Measurements from ENCODE around the gene KLHL21.

DNA sequence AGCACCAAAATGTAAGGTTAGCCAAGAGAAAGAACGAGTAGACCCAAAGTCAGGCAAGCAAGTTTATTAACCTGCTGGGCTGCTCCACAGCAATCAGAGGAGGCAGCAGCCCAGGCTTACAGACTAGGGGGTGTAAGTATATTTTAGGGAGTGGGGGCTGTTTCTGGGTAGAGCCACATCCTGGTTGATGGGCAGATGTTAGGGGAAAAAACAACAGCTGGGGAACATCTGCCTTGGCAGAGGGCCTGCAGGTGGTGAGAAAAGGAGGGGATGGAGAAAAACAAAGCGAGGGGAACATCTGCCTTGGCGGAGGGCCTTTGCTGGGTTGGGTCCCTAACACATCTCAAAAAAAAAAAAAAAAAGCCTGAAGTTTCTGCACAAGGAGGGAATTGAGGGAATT lies 32.6 kb downstream of the KLHL21 start:
- TF ChIP-seq, protein P1, sequence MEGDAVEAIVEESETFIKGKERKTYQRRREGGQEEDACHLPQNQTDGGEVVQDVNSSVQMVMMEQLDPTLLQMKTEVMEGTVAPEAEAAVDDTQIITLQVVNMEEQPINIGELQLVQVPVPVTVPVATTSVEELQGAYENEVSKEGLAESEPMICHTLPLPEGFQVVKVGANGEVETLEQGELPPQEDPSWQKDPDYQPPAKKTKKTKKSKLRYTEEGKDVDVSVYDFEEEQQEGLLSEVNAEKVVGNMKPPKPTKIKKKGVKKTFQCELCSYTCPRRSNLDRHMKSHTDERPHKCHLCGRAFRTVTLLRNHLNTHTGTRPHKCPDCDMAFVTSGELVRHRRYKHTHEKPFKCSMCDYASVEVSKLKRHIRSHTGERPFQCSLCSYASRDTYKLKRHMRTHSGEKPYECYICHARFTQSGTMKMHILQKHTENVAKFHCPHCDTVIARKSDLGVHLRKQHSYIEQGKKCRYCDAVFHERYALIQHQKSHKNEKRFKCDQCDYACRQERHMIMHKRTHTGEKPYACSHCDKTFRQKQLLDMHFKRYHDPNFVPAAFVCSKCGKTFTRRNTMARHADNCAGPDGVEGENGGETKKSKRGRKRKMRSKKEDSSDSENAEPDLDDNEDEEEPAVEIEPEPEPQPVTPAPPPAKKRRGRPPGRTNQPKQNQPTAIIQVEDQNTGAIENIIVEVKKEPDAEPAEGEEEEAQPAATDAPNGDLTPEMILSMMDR (IDR thresholded peaks at IDR 0.05) = no peak
- no peak for TF ChIP-seq KDM5A (IDR thresholded peaks at IDR 0.05)
- TF ChIP-seq POLR2A (IDR thresholded peaks at IDR 0.05; ENCODE audit: low read length) = no peak
- TF ChIP-seq CBX8 (IDR thresholded peaks at IDR 0.05) = no peak
- TF ChIP-seq MAZ (IDR thresholded peaks at IDR 0.05; ENCODE audit: borderline replicate concordance, low read depth, low read length) = no peak
- TF ChIP-seq TFCP2L1 (CRISPR knock-in tag; IDR thresholded peaks at IDR 0.05) = no peak
- no peak for TF ChIP-seq TP53 (CRISPR knock-in tag; IDR thresholded peaks at IDR 0.05)
- TF ChIP-seq JUN (IDR thresholded peaks at IDR 0.05) = no peak
- TF ChIP-seq RFX5 (IDR thresholded peaks at IDR 0.05) = no peak
- TF ChIP-seq RCOR1 (IDR thresholded peaks at IDR 0.05; ENCODE audit: low read depth, low read length) = no peak
- TF ChIP-seq, protein P2, sequence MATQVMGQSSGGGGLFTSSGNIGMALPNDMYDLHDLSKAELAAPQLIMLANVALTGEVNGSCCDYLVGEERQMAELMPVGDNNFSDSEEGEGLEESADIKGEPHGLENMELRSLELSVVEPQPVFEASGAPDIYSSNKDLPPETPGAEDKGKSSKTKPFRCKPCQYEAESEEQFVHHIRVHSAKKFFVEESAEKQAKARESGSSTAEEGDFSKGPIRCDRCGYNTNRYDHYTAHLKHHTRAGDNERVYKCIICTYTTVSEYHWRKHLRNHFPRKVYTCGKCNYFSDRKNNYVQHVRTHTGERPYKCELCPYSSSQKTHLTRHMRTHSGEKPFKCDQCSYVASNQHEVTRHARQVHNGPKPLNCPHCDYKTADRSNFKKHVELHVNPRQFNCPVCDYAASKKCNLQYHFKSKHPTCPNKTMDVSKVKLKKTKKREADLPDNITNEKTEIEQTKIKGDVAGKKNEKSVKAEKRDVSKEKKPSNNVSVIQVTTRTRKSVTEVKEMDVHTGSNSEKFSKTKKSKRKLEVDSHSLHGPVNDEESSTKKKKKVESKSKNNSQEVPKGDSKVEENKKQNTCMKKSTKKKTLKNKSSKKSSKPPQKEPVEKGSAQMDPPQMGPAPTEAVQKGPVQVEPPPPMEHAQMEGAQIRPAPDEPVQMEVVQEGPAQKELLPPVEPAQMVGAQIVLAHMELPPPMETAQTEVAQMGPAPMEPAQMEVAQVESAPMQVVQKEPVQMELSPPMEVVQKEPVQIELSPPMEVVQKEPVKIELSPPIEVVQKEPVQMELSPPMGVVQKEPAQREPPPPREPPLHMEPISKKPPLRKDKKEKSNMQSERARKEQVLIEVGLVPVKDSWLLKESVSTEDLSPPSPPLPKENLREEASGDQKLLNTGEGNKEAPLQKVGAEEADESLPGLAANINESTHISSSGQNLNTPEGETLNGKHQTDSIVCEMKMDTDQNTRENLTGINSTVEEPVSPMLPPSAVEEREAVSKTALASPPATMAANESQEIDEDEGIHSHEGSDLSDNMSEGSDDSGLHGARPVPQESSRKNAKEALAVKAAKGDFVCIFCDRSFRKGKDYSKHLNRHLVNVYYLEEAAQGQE (IDR thresholded peaks at IDR 0.05) = no peak

Data from A549 (cell line).